Measurements from ENCODE around the gene CSNK1A1.
"Not testable (repeated sequence)": the region's sequence is repeated elsewhere in the genome, so short reads cannot be mapped to it uniquely, and the experiment has no call there.

The CSNK1A1 gene

GRCh38 chr5:149551227-149552037 lies at the start of gene CSNK1A1:
Gene CSNK1A1 (minus strand): TSS chr5:149551439. CDS start chr5:149550964, 475 bp downstream.
- peak; percentile 83 to 99 (median 97) for DNase-seq

- no peak for DNase-seq
Measured at GRCh38 chr5:149600932-149601331, 49.7 kb upstream of the CSNK1A1 start.

GRCh38 chr5:149599375-149599774 lies 48.1 kb upstream of the CSNK1A1 start:
- no peak for DNase-seq

GRCh38 chr5:149598966-149599365 lies 47.7 kb upstream of the CSNK1A1 start:
- no peak for DNase-seq

- DNase-seq = not testable (repeated sequence)
Measured at GRCh38 chr5:149598234-149598633, 47.0 kb upstream of the CSNK1A1 start.

GRCh38 chr5:149597618-149598017 lies 46.4 kb upstream of the CSNK1A1 start:
- no peak for DNase-seq

- no peak for DNase-seq
Measured at GRCh38 chr5:149596712-149597111, 45.5 kb upstream of the CSNK1A1 start.

GRCh38 chr5:149595105-149595504 lies 43.9 kb upstream of the CSNK1A1 start:
- not testable (repeated sequence) for DNase-seq

GRCh38 chr5:149594206-149594895 lies 43.1 kb upstream of the CSNK1A1 start:
- no peak for DNase-seq

GRCh38 chr5:149593370-149593769 lies 42.1 kb upstream of the CSNK1A1 start:
- DNase-seq = no peak

GRCh38 chr5:149588936-149589335 lies 37.7 kb upstream of the CSNK1A1 start:
- no peak for DNase-seq

GRCh38 chr5:149586708-149587318 lies 35.6 kb upstream of the CSNK1A1 start:
- DNase-seq = no peak

- no peak for DNase-seq
Measured at GRCh38 chr5:149585910-149586309, 34.7 kb upstream of the CSNK1A1 start.

GRCh38 chr5:149584121-149584520 lies 32.9 kb upstream of the CSNK1A1 start:
- DNase-seq = no peak

GRCh38 chr5:149583394-149583793 lies 32.2 kb upstream of the CSNK1A1 start:
- peak in 41 of 58 donors; percentile 3 to 83 (median 39) for DNase-seq

- DNase-seq = peak in 21 of 58 donors; percentile 2 to 49 (median 20)
Measured at GRCh38 chr5:149581931-149582768, 30.9 kb upstream of the CSNK1A1 start.

- peak in 57 of 58 donors; percentile 7 to 98 (median 80) for DNase-seq
Measured at GRCh38 chr5:149581192-149581861, 30.1 kb upstream of the CSNK1A1 start, which contains the start of gene ARHGEF37. Gene ARHGEF37 (plus strand): TSS chr5:149581498. CDS start chr5:149597770, 16,272 bp downstream.

GRCh38 chr5:149580808-149581191 lies 29.6 kb upstream of the CSNK1A1 start:
- peak in 1 of 58 donors; percentile 65 for DNase-seq

- no peak for DNase-seq
Measured at GRCh38 chr5:149578896-149579295, 27.7 kb upstream of the CSNK1A1 start.

GRCh38 chr5:149576021-149576420 lies 24.8 kb upstream of the CSNK1A1 start:
- no peak for DNase-seq
